GM19397 (cell line): ENCODE results near the gene FLNA.

Experiments
- ATAC-seq: cut with Tn5 transposase; IDR thresholded peaks from one replicate; pipeline ENCODE4 v1.9.1; 2021; ENCODE audit warnings: mild to moderate bottlenecking, moderate library complexity; ENCODE audit not compliant: unreplicated experiment

Gene FLNA

DNA sequence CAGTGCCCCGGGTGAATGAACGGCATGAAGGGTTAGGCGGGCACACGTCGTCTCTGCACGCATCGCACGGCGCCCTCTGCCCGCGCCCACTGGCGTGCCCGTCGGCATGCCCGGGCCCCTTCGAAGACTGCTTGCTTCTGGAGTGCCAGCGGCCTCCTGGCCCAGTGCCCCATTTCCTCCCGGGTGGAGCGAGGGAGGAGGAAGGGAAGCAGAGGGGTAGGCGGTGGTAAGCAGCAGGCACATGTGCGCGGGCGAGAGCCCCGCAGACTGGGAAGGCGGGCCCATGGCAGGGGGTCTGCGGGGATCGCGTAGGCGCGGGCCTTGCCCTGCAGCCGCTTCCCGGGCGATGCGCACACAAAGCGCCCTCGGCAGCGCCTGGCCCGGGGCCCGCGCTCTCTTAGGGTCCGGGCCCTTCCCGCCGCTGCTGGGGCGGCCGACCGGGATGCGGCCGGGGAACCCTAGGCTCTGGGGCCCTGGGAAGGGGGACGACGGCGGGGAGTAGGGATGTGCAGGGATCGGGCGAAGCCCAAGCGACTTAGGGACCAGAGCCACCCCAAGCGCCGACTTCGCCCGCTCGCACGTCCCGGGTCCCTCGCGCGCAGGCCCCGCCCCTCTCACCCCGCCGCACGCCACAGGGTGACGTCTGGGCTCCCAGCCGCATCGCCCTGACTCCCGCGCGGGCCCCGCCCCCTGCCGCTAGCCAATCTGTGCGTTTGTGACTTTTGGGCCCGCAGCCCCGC is 3.8 kb upstream of the FLNA start:
- ATAC-seq = peak; percentile 74

DNA sequence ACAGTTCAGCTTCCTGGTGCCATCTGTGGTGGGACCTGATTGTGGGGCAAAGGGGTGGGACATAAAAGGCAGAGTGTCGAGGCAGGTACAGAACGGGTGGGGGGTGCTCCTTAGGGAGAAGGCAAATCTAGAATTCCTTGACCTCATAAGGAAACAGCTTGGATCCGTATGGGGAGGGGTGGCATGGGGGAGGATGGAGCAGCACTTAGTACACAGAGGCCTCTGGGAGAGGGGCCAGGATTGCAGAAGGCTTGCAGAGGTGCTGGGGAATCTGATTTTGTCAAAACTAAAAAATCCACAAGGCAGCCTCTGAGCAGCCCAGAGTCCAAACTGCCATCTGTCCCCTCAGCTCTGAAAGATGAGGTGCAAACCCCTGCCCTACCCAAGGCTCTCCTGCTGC is 2.3 kb upstream of the FLNA start:
- ATAC-seq = no peak

- ATAC-seq = no peak
Measured at GRCh38 chrX:154375156-154375504, 696 bp upstream of the FLNA start.

DNA sequence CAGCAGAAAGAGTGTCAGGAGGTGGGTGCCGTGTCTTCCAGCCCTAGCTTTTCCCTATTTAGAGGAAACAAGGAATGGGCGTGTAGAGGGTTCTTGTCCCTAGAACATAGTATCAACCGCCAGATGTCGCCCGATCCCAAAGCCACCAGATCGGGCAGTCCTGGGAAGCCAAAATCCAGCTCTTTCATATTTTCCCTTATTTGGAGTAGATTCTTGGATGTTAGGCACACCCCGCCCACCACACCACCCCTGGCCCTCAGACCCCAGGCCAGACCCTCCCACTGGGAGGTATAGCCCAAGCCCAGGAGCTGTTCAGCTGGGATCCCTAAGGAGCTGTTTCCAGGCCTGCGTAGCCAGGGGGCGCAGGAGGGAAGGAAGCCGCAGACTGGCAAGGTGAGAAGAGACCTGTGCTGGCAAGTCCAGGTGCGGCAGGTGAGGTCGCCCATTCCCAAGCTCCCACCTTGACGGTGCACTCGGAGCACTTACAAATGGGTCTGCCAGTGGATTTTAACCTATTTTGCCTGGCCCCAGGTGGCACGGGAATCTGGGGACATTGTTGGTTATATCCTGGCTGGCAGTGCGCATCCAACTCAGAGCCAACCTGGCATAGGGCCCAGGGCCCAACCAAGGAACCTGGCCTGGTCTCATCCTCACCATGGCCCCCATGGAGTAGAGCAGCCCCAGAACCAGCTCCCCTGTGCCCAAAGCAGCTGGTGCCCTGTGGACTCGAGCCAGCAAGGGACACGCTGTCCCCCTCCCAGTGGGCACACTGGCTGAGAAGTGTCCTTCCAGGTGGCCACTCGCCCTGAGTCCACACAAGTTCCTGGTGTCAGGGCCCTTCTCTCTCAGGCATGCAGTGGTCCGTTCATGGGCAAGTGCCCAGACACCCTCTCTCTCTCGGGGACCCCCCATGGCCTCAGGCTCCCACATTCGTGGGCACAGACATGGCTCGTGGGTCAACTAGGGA is 811 bp downstream of the FLNA start:
- no peak for ATAC-seq

DNA sequence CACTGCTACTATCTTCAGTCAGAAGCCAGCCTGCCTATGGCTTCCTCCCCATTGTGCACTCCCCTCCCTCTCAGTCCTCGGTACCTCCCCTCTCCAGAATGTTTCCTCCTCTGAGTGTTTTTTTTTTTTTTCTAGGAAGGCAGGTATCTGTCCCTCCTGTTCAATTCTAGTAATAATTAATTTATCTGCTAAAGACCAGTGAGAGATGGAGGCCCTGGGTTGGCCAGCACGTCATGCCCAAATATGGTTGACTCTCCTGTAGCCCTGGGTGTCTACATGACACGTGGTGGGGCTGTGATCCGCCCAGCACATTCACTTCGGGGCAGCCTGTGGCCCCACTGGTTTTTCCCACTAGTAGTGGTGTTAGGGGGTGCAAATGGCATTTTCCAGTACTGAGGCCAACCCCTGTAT is 1.8 kb downstream of the FLNA start:
- ATAC-seq = no peak

- no peak for ATAC-seq
Measured at GRCh38 chrX:154371789-154372300, 2.6 kb downstream of the FLNA start.

DNA sequence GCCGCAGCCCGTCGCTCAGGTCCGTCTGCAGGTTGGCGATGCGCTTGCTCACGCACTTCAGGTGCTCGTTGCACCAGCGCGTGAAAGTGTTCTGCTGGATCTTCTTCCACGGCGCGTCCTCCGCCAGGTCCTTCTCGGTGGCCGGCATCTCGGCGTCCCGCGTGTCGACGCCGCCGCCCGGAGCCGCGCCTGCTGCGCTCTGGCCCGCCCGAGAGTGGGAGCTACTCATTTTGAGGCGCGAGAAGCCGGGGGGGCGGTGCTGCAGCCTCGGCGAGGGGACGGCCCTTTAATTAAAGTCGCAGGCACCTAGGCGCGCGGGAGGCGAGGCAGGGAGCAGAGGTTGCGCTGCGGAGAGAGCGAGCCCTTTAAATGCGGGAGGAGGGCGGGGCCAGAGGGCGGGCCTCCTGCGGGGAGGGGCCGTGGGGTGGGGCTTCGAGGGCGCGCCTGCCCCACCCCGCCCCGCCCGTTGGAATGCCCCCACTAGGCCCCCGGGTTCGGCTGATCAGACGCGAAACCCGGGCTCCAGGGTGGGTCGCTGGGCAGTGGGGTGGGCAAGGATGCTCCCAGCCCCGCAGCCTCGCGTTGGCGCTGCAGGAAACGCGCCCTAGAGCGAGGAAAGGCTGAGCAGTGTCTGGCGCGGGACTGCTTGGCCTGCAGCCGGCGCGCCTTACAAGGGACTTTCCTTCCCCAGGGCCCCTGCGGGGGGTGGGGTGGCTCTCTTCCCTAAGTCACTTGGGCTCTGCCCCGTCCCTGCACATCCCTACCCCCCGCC is 3.2 kb downstream of the FLNA start:
- ATAC-seq = peak; percentile 62

DNA sequence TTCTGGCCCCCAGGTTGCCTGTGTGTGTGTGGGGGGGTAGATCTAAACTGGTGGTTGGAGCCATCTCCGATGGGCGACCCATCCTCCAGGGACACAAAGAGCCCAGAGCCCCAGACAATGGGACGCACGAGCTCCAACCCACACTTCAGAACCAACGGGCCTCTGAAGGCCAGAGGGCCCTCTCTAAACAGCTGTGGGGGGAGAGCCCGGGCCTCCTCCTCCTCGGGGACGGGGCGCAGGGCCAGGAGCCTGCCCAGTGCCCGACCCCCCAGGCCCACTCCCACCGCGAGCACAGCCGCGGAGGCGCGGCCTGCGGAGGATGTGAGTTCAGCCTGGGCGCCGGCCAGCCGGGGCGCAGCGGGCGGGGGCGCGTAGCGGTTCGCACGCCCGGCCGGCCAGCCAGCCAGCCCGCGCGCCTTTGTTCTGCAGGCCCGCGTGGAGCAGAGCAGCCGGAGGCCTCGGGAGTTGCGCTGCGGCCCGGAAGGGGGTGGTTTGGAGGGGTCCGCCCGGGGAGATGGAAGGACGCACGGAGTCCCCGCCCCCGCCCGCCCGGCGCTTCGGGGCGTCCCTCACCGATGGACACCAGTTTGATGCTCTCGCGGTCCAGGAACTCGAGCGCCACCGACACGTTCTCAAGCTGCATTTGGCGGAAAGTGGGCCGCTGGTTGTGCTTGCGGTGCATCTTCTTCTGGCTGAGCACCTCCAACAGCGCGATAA is 4.0 kb downstream of the FLNA start:
- ATAC-seq = no peak

DNA sequence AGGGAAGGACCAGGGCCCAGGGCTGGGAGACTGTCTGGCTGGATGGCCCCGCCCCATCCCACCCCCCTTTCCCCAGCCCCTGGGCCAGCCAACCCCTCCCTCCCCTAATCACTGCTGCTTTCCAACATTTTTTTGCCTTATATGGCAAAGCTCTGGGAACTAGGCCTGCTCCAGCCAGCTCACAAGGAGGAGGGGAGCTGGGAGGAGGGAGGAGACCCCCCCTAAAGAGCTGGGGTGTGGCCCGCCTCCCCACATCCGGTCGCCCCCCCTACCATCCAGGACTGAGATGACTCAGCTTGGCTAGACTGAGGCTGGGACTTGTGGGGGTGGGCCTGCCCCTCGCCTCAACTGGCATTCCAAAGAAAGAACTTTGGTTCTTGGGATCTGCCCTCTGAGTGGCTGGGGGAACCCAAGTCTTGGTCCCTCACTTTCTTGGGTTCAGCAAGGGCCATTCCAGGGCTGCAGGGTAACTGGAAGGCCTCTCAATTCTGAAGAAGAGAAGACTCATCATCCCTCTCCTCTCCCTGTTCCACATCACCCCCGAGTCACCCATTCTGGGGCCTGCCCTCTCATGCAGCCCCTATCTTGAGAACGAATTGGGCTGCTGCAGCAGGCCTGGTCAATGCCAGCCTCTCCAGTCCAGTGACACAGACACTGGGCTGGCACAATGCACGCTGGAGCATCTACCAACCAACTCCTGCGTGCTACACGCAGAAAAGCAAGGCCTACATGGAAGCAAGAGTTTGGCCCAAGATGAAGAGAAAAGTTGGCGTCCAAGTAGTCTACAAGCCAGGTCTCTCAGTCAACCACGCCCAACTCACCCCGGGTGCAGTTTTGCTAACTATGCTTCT is 4.8 kb downstream of the FLNA start:
- no peak for ATAC-seq

- no peak for ATAC-seq
Measured at GRCh38 chrX:154368630-154369448, 5.6 kb downstream of the FLNA start.

- ATAC-seq = no peak
Measured at GRCh38 chrX:154367474-154368308, 6.7 kb downstream of the FLNA start.

DNA sequence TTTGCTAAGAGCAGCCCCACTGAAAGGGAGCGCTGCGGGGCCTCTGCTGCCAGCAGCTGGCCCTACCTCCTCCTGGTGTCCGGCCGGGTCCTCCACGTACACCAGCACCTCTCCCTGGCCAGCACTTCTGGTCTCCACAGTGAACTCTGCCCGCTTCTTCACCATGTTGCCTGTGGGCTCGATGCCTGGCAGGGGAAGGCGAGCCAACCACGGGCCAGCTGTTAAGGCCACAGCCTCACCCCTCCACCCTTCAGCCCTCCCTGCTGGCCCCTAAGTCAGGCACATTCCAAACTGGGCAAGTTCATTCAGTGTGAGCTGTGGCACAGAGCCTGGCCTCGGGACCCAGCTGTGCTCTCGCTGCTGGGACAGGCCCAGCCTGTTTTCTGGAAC is 7.8 kb downstream of the FLNA start:
- no peak for ATAC-seq

- ATAC-seq = no peak
Measured at GRCh38 chrX:154365997-154366665, 8.3 kb downstream of the FLNA start.

DNA sequence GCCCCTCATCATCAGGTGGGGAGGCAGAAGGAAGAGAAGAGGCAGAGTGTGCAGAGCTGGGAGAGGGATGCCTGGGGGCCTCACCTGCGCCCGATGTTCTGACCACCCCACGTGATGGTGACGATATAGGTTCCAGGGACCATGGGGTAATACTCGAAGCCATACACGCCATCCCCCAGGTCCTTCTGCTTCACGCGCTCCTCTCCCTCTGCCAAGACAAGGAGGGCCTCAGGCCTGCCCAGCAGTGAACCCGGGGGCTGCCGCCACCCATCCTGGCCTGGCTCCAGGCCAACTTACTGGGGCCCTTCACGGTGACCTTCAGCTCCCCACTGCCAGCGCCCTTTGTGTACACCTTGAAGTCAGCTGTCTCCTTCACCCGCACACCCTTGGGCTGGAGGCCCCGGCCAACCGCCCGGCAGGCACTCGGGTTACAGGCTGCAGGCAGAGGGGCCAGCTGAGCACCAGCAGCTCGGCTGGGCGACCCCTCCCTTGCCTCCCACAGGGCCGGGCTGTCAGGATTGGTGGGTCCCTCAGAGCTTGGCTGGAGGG is 9.3 kb downstream of the FLNA start:
- ATAC-seq = no peak

DNA sequence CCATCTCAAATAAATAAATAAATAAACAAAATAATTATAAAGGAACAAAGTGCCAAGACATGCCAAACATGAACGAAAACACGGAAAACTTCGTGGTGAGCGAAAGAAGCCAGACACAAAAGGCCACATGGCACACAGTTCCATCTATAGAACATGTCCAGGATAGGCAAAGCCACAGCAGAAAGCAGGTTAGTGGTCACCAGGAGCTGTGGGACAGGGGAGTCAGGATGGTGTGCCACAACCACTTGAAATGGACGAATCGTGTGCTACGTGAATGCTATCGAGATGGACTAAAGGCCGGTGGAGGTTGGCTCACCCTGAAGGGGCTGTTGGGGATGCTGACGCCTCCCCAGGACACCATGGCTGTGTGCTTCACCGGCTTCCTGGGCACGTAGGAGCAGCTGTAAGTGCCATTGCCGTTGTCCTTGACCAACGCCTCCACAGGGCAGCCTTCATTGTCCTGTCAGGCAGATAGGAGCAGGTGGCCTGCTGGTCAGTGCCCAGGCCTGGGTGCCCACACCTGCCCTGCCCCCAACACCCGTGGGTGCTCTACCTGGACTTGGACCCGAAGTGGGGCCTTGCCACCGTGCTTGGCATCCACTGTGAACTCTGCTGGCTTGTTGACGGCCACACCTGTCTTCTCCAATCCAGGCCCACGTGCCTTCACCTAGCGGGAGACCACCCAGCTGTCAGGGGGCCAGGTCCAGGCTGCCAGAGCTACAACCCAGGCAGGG is 10.6 kb downstream of the FLNA start:
- ATAC-seq = no peak

DNA sequence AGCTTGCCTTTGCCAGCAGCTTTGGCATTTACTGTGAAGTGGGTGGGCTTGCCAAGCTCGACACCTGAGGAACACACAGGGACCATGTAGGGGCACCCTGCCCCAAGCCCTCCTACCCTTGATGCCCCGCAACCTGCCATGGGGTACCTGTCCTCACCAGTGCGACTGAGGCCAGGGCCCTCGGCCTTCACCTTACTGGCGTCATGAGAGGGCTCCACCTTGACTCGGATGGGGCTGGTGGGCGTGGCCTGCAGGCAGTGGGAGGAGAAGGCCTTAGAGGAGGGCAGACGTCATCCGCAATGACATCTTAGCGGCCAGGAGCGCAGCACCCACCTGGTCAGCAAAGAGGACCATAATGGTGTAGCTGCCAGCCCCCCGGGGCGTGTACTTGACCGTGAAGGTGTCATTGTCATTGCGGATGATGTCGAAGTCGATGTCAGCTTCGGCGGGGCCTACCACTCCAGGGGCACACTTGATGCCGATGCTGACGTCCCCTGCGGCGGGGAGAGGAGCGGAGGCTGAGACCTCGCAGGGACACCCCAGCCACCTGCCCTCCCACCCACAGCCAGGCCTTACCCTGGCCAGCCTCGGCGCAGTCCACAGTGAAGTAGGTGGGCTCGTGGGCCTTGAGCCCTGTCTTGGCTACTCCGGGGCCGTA is 12.2 kb downstream of the FLNA start:
- no peak for ATAC-seq
